ENCODE measurements around the gene TPI1. TPM values are rescaled to one million over a fixed set of nuclear protein-coding genes. Genes with fewer than 3 reads are reported as not detected.

TPI1 gene
- total RNA-seq, 1 donor from 2014 or later, result 1,157 TPM

GRCh38 chr12:6914246-6914946 lies 47.1 kb downstream of the TPI1 start, which contains the start of gene ENO2:
ENO2 (plus strand) TSS chr12:6914580; CDS start chr12:6915833, 1,253 bp downstream.
- intact Hi-C loops (cut with micrococcal nuclease), result loop anchor here (1.0 kb wide), 3 partner anchors 10 to 41 kb away; partner anchors contain the start of genes LRRC23 and SPSB2

- intact Hi-C loops (cut with micrococcal nuclease), result loop anchor here (1.0 kb wide), 3 partner anchors 11 to 42 kb away; partner anchors contain the start of genes LRRC23 and SPSB2
Observed at GRCh38 chr12:6914947-6915788, 47.8 kb downstream of the TPI1 start.

- intact Hi-C loops (cut with micrococcal nuclease), result no loop called here
Observed at GRCh38 chr12:6915789-6916285, 48.5 kb downstream of the TPI1 start.

GRCh38 chr12:6916426-6917200 lies 49.3 kb downstream of the TPI1 start:
- intact Hi-C loops (cut with micrococcal nuclease), result no loop called here

GRCh38 chr12:6917491-6918231 lies 50.3 kb downstream of the TPI1 start:
- intact Hi-C loops (cut with micrococcal nuclease), result no loop called here

DNA sequence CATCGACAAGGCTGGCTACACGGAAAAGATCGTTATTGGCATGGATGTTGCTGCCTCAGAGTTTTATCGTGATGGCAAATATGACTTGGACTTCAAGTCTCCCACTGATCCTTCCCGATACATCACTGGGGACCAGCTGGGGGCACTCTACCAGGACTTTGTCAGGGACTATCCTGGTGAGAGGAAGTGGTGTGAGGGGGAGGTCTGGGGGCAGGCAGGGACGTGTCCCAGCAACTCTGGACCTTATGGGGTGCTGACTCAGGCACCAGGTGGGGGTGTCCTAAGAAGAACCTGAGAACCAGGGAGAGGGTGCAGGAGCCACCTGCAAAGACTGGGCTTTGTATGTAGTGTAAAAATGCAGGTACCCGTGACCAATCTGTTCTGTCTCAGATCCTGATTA lies 52.3 kb downstream of the TPI1 start:
- intact Hi-C loops (cut with micrococcal nuclease), result no loop called here

Other genes starting within 250 kb of the TPI1 start
- gene LPAR5, start 231.6 kb upstream of the TPI1 start, total RNA-seq, result 6.2 and 6.7 TPM in 2 replicates
- gene ACRBP, start 220.1 kb upstream of the TPI1 start, total RNA-seq, result 1.5 and 1.7 TPM in 2 replicates
- 20.7 and 21.3 TPM in 2 replicates for gene ING4, start 204.4 kb upstream of the TPI1 start, total RNA-seq
- gene ZNF384, start 178.2 kb upstream of the TPI1 start, total RNA-seq, result 86.1 and 91.5 TPM in 2 replicates
- not detected in 2 replicates for gene PIANP, start 166.7 kb upstream of the TPI1 start, total RNA-seq
- gene COPS7A, start 143.5 kb upstream of the TPI1 start, total RNA-seq, result 23.5 and 26.6 TPM in 2 replicates
- gene MLF2, start 114.4 kb upstream of the TPI1 start, total RNA-seq, result 92.7 and 94.4 TPM in 2 replicates
- gene PTMS, start 101.2 kb upstream of the TPI1 start, total RNA-seq, result 95.4 and 98.5 TPM in 2 replicates
- 11.8 and 12.2 TPM in 2 replicates for gene LAG3, start 95.0 kb upstream of the TPI1 start, total RNA-seq
- gene CD4, start 78.0 kb upstream of the TPI1 start, total RNA-seq, result 226 and 232 TPM in 2 replicates
- 0.18 and 0.32 TPM in 2 replicates for gene GPR162, start 45.7 kb upstream of the TPI1 start, total RNA-seq
- 0.73 and 1.3 TPM in 2 replicates for gene P3H3, start 39.1 kb upstream of the TPI1 start, total RNA-seq
- gene GNB3, start 26.6 kb upstream of the TPI1 start, total RNA-seq, result 0.39 and 0.43 TPM in 2 replicates
- gene CDCA3, start 16.2 kb upstream of the TPI1 start, total RNA-seq, result 77.3 and 78.4 TPM in 2 replicates
- gene USP5, start 15.4 kb upstream of the TPI1 start, total RNA-seq, result 126 and 138 TPM in 2 replicates
- gene SPSB2, start 5.8 kb downstream of the TPI1 start, total RNA-seq, result 14.0 and 14.6 TPM in 2 replicates
- gene LRRC23, start 37.3 kb downstream of the TPI1 start, total RNA-seq, result 4.7 and 5.0 TPM in 2 replicates
- gene ENO2, start 47.0 kb downstream of the TPI1 start, total RNA-seq, result 114 and 120 TPM in 2 replicates
- gene ATN1, start 60.4 kb downstream of the TPI1 start, total RNA-seq, result 35.9 and 37.0 TPM in 2 replicates
- gene RNU7-1, start 76.3 kb downstream of the TPI1 start, total RNA-seq, result not detected in 2 replicates
- gene C12orf57, start 76.5 kb downstream of the TPI1 start, total RNA-seq, result 135 and 161 TPM in 2 replicates
- gene PTPN6, start 83.8 kb downstream of the TPI1 start, total RNA-seq, result 255 and 267 TPM in 2 replicates
- 242 and 243 TPM in 2 replicates for gene PHB2, start 103.1 kb downstream of the TPI1 start, total RNA-seq
- gene EMG1, start 103.4 kb downstream of the TPI1 start, total RNA-seq, result 67.4 and 69.6 TPM in 2 replicates
- gene LPCAT3, start 150.9 kb downstream of the TPI1 start, total RNA-seq, result 32.7 and 33.3 TPM in 2 replicates
- 2.2 TPM in 2 replicates for gene C1S, start 193.2 kb downstream of the TPI1 start, total RNA-seq
- gene C1R, start 224.9 kb downstream of the TPI1 start, total RNA-seq, result 2.6 and 4.0 TPM in 2 replicates
- 28.4 and 28.9 TPM in 2 replicates for gene C1RL, start 241.7 kb downstream of the TPI1 start, total RNA-seq